Measurements from ENCODE around the gene ADH1A. TPM values are rescaled to one million over a fixed set of nuclear protein-coding genes. Genes with fewer than 3 reads are reported as not detected.

The ADH1A gene
- polyA plus RNA-seq, 1 donor from 2014 or later, result not detected

DNA sequence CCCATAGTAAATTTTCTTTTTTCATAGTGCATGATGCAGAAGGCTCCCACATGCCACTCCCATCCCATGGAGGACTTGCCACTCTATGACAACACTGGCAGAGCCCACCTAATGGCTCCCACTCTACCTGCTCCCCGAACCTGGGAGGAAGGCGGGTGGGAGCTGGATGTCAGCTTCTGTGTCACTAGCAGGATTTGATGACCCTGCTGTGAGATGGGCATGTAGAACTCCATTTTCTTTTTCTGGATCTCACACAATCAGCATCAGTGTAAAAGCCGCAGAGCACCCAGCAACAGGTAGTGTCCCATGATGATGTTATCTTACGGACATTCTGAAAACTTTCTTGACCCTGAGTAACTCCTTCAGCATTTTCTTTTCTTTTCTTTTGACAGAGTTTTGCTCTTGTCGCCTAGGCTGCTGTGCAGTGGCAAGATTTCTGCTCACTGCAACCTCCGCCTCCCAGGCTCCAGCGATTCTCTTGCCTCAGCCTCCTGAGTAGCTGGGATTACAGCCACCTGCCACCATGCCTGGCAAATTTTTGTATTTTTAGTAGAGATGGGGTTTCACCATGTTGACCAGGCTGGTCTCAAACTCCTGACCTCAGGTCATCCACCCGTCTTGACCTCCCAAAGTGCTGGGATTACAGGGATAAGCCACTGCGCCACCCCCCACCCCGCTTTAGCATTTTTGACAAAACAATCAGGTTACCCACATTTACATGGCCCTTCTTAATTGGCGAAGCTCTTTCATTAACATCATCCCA is 15.0 kb upstream of the ADH1A start:
- H3K9me3 ChIP-seq (ENCODE audit: low read length), result no peaks in the 10 kb centered on the region
- H3K79me2 ChIP-seq (replicated peaks; ENCODE audit: insufficient read depth, low read length), result no peaks in the 10 kb centered on the region
- H3K9ac ChIP-seq (ENCODE audit: low read length), result no peak overlapping the region
- H3K27me3 ChIP-seq (ENCODE audit: insufficient read depth, low read depth, low read length), result no peaks in the 10 kb centered on the region
- no peaks in the 10 kb centered on the region for H3F3A ChIP-seq (ENCODE audit: insufficient read depth, low read length, poor library complexity, severe bottlenecking)
- no peak overlapping the region for H3K27ac ChIP-seq (ENCODE audit: low read length)
- no peak overlapping the region for H2AFZ ChIP-seq (ENCODE audit: low read depth, low read length)
- no peaks in the 10 kb centered on the region for H4K20me1 ChIP-seq (ENCODE audit: insufficient read depth)
- H3K9me2 ChIP-seq (ENCODE audit: insufficient read depth, low read length), result no peaks in the 10 kb centered on the region
- H3K4me3 ChIP-seq (ENCODE audit: low read length), result no peak overlapping the region
- H3K4me2 ChIP-seq (ENCODE audit: low read length), result no peak overlapping the region
- H3K36me3 ChIP-seq (ENCODE audit: insufficient read depth, low read length), result no peaks in the 10 kb centered on the region
- TF ChIP-seq, protein P1, sequence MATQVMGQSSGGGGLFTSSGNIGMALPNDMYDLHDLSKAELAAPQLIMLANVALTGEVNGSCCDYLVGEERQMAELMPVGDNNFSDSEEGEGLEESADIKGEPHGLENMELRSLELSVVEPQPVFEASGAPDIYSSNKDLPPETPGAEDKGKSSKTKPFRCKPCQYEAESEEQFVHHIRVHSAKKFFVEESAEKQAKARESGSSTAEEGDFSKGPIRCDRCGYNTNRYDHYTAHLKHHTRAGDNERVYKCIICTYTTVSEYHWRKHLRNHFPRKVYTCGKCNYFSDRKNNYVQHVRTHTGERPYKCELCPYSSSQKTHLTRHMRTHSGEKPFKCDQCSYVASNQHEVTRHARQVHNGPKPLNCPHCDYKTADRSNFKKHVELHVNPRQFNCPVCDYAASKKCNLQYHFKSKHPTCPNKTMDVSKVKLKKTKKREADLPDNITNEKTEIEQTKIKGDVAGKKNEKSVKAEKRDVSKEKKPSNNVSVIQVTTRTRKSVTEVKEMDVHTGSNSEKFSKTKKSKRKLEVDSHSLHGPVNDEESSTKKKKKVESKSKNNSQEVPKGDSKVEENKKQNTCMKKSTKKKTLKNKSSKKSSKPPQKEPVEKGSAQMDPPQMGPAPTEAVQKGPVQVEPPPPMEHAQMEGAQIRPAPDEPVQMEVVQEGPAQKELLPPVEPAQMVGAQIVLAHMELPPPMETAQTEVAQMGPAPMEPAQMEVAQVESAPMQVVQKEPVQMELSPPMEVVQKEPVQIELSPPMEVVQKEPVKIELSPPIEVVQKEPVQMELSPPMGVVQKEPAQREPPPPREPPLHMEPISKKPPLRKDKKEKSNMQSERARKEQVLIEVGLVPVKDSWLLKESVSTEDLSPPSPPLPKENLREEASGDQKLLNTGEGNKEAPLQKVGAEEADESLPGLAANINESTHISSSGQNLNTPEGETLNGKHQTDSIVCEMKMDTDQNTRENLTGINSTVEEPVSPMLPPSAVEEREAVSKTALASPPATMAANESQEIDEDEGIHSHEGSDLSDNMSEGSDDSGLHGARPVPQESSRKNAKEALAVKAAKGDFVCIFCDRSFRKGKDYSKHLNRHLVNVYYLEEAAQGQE (IDR thresholded peaks at IDR 0.05; ENCODE audit: borderline replicate concordance), result no peak
- TF ChIP-seq MXI1 (conservative IDR thresholded peaks at IDR 0.05; ENCODE audit: poor library complexity, severe bottlenecking) (no peak), SMC3 (conservative IDR thresholded peaks at IDR 0.05; ENCODE audit: poor library complexity) (no peak), RAD21 (conservative IDR thresholded peaks at IDR 0.05) (no peak), POLR2AphosphoS5 (IDR thresholded peaks at IDR 0.05) (no peak), EZH2 (IDR thresholded peaks at IDR 0.05; ENCODE audit: borderline replicate concordance, insufficient read depth, low read length, poor library complexity, severe bottlenecking) (no peak), TAF1 (IDR thresholded peaks at IDR 0.05; ENCODE audit: low read depth) (no peak), EP300 (conservative IDR thresholded peaks at IDR 0.05; ENCODE audit: poor library complexity, severe bottlenecking) (no peak)
- TF ChIP-seq, protein P2, sequence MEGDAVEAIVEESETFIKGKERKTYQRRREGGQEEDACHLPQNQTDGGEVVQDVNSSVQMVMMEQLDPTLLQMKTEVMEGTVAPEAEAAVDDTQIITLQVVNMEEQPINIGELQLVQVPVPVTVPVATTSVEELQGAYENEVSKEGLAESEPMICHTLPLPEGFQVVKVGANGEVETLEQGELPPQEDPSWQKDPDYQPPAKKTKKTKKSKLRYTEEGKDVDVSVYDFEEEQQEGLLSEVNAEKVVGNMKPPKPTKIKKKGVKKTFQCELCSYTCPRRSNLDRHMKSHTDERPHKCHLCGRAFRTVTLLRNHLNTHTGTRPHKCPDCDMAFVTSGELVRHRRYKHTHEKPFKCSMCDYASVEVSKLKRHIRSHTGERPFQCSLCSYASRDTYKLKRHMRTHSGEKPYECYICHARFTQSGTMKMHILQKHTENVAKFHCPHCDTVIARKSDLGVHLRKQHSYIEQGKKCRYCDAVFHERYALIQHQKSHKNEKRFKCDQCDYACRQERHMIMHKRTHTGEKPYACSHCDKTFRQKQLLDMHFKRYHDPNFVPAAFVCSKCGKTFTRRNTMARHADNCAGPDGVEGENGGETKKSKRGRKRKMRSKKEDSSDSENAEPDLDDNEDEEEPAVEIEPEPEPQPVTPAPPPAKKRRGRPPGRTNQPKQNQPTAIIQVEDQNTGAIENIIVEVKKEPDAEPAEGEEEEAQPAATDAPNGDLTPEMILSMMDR (IDR thresholded peaks at IDR 0.05; ENCODE audit: poor library complexity, severe bottlenecking), result no peak

DNA sequence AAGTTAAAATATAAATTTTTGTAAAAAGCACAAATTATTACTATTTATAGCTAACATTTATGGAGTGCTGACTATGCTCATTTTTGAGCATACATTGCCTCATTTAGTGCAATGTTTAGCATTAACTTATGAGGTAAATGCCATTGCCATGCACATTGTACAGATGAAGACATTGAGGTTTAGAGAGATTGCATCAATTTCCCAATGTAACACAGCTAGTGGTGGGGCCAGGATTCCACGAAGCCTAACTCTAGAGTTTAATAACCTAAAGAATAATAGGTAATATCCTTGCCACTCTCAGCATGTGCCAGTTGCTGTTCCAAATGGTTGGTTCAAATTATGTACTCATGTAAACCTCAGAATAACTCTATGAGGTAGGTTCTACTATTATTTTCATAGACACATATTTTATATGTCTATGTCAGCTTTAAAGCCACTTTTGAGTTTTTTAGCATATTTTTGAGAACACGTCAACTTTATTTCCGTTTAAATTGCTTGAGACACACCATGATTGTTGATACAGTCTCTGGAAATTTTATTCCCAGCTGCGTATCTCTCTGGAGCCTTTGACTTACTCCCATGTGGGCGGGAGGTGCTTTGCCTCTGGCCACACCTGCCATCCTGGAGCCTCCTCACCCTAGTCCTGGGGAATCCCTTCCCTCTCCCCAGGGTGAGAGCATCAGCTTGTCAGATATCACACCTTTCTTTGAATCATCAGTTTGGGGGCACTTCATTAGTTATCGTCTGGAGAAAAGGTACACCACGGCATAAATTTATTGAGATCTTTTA is 10.8 kb upstream of the ADH1A start:
- Histone ChIP-seq H3K4me2 (ENCODE audit: low read length) (no peak overlapping the region), H3K4me3 (ENCODE audit: low read length) (no peak overlapping the region), H3K36me3 (ENCODE audit: insufficient read depth, low read length) (no peaks in the 10 kb centered on the region), H3K27ac (ENCODE audit: low read length) (no peak overlapping the region), H3F3A (ENCODE audit: insufficient read depth, low read length, poor library complexity, severe bottlenecking) (no peaks in the 10 kb centered on the region), H3K27me3 (ENCODE audit: insufficient read depth, low read depth, low read length) (no peaks in the 10 kb centered on the region), H3K79me2 (replicated peaks; ENCODE audit: insufficient read depth, low read length) (no peaks in the 10 kb centered on the region), H3K9ac (ENCODE audit: low read length) (no peak overlapping the region), H3K9me3 (ENCODE audit: low read length) (peaks cover 3% of the 10 kb centered on the region), H2AFZ (ENCODE audit: low read depth, low read length) (no peak overlapping the region), H3K9me2 (ENCODE audit: insufficient read depth, low read length) (no peaks in the 10 kb centered on the region), H4K20me1 (ENCODE audit: insufficient read depth) (no peaks in the 10 kb centered on the region)
- TF ChIP-seq MXI1 (conservative IDR thresholded peaks at IDR 0.05; ENCODE audit: poor library complexity, severe bottlenecking), result no peak
- no peak for TF ChIP-seq SMC3 (conservative IDR thresholded peaks at IDR 0.05; ENCODE audit: poor library complexity)
- TF ChIP-seq EZH2 (IDR thresholded peaks at IDR 0.05; ENCODE audit: borderline replicate concordance, insufficient read depth, low read length, poor library complexity, severe bottlenecking), result no peak
- no peak for TF ChIP-seq TAF1 (IDR thresholded peaks at IDR 0.05; ENCODE audit: low read depth)
- TF ChIP-seq RAD21 (conservative IDR thresholded peaks at IDR 0.05), result no peak
- TF ChIP-seq EP300 (conservative IDR thresholded peaks at IDR 0.05; ENCODE audit: poor library complexity, severe bottlenecking), result no peak
- no peak for TF ChIP-seq POLR2AphosphoS5 (IDR thresholded peaks at IDR 0.05)
- TF ChIP-seq, protein P1 (IDR thresholded peaks at IDR 0.05; ENCODE audit: borderline replicate concordance), result no peak
- TF ChIP-seq, protein P2 (IDR thresholded peaks at IDR 0.05; ENCODE audit: poor library complexity, severe bottlenecking), result no peak

All from neural cell (in vitro differentiated cells).